Testis (tissue), 3 donors: ENCODE measurements around the gene PTPRD. TPM values are rescaled to one million over a fixed set of nuclear protein-coding genes. Genes with fewer than 3 reads are reported as not detected.

Experiments used
- DNase-seq: peaks from one replicate; pipeline ENCODE4 v3.0.0-alpha.2; 2019
- H3K27ac ChIP-seq, 2 donors: fragments of 200-600 bp; sonication (generic); one replicate each; pipeline ENCODE4 v1.5.1; 2019
- H3K27me3 ChIP-seq: fragments of 200-600 bp; sonication (generic); one replicate; pipeline ENCODE4 v1.5.1; 2019
- H3K36me3 ChIP-seq: fragments of 200-600 bp; sonication (generic); one replicate; pipeline ENCODE4 v1.5.1; 2017; ENCODE audit warnings: low read depth; ENCODE audit errors: missing control alignments
- H3K4me1 ChIP-seq: fragments of 200-600 bp; sonication (generic); one replicate; pipeline ENCODE4 v1.5.1; 2019
- H3K4me3 ChIP-seq, 2 donors: fragments of 200-600 bp; sonication (generic); one replicate each; pipeline ENCODE4 v1.5.1; 2017 to 2019
- H3K9me3 ChIP-seq: fragments of 200-600 bp; sonication (generic); one replicate; pipeline ENCODE4 v1.5.1; 2017
- POLR2A ChIP-seq: fragments of 450-650 bp; IDR thresholded peaks from one replicate; pipeline ENCODE4 v1.6.1; 2017; ENCODE audit warnings: antibody characterized with exemption, mild to moderate bottlenecking, moderate library complexity
- WGBS, 2 donors: methylation state at CpG; one replicate each; pipeline ENCODE4 v1.1.5; 2018; 5-methylcytosine and 5-hydroxymethylcytosine counted together
- intact Hi-C: fragments of 100-400 bp; cut with DNase I; formaldehyde crosslinking; loops from one replicate; pipeline ENCODE4 v1.15.1; 2023; ENCODE audit warnings: low total_unique reads
- polyA plus RNA-seq: library from polyadenylated mRNA; stranded (reverse); fragments of 350-450 nt; fragmentation: Illumina TruSeq; extraction: RNeasy Lipid Tissue Mini Kit (QIAGEN cat#74804); gene quantifications from one replicate; pipeline ENCODE4 v1.2.3, GENCODE V29; 2014; ENCODE audit warnings: low read depth, low replicate concordance; ENCODE audit not compliant: insufficient read depth
- total RNA-seq, 2 donors: library from RNA; depleted of rRNA; stranded (reverse); fragments of >200 nt; gene quantifications; one replicate each; pipeline ENCODE4 v1.2.3, GENCODE V29; 2016
- TF ChIP-seq, protein P1 (sequence below), 3 experiments: fragments of 450-650 bp in 2 of 3; fragments of 200-600 bp in 1 of 3; sonication (generic) in 1 of 3; IDR thresholded peaks; one replicate each; pipeline ENCODE4 v1.5.1; 2016 to 2019; ENCODE audit warnings: antibody characterized with exemption in 3 of 3, mild to moderate bottlenecking in 2 of 3, moderate library complexity in 1 of 3

Gene PTPRD
- total and polyA plus RNA-seq, 3 donors from 2014 or later, result 15.4 to 33.6 (median 32.5) TPM

DNA sequence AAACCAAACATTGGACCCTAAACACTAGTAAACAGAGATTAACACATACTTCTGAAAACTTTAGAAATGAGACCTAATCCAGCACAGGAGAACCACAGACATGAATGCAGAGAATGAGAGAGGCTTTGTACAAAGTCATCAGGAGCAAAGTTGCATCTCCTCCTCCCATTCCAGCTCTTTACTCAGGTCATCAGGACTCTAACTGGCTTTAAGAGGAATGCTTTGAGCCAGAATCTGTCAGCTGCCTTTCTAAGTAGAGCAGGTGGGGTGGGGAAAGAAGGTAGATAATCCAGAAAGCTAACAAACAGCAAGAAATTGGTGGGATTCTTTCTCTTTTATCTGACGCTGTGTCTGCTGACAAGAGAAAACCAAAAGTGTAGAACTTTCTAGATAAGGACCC lies 2230.5 kb downstream of the PTPRD start:
- Histone ChIP-seq H3K9me3 (no peaks in the 10 kb centered on the region), H3K27me3 (no peaks in the 10 kb centered on the region), H3K4me3 (no peak overlapping the region), H3K36me3 (no peaks in the 10 kb centered on the region), H3K4me1 (no peaks in the 10 kb centered on the region), H3K27ac (no peak overlapping the region)
- DNase-seq, result no peak
- WGBS, 2 donors, result 86 to 89% methylated on average over 1 of the region's 1 CpG
- intact Hi-C loops, result no loop called here
- TF ChIP-seq, protein P1, sequence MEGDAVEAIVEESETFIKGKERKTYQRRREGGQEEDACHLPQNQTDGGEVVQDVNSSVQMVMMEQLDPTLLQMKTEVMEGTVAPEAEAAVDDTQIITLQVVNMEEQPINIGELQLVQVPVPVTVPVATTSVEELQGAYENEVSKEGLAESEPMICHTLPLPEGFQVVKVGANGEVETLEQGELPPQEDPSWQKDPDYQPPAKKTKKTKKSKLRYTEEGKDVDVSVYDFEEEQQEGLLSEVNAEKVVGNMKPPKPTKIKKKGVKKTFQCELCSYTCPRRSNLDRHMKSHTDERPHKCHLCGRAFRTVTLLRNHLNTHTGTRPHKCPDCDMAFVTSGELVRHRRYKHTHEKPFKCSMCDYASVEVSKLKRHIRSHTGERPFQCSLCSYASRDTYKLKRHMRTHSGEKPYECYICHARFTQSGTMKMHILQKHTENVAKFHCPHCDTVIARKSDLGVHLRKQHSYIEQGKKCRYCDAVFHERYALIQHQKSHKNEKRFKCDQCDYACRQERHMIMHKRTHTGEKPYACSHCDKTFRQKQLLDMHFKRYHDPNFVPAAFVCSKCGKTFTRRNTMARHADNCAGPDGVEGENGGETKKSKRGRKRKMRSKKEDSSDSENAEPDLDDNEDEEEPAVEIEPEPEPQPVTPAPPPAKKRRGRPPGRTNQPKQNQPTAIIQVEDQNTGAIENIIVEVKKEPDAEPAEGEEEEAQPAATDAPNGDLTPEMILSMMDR (IDR thresholded peaks at IDR 0.05), result no peak
- no peak for TF ChIP-seq POLR2A

DNA sequence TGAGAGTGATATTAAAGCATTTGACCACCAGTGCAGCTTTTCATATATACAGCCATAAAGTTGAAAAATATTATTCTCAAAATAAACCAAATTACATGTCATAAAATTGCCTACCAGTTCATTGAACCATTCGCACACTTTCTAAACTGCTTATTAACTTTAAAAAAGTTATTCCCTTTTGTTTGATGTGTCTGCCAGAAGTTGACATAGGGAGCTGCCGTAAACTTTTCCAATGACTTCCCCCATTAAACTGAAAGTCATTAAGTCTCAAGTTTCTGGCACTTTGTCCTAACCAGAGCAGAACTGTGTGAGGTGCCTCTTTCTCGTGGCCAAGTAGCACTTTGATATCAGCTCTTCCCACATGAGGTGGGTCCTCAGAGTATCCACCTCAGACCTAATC lies 2231.2 kb downstream of the PTPRD start:
- H3K27me3 ChIP-seq, result no peaks in the 10 kb centered on the region
- no peak overlapping the region for H3K4me3 ChIP-seq
- no peak for DNase-seq
- no peaks in the 10 kb centered on the region for H3K36me3 ChIP-seq
- H3K27ac ChIP-seq, result no peak overlapping the region
- intact Hi-C loops, result no loop called here
- TF ChIP-seq, protein P1 (IDR thresholded peaks at IDR 0.05), result no peak
- TF ChIP-seq POLR2A, result no peak
- no peaks in the 10 kb centered on the region for H3K9me3 ChIP-seq
- WGBS, 2 donors, result 87 to 90% methylated on average over 3 of the region's 3 CpGs
- H3K4me1 ChIP-seq, result no peaks in the 10 kb centered on the region

DNA sequence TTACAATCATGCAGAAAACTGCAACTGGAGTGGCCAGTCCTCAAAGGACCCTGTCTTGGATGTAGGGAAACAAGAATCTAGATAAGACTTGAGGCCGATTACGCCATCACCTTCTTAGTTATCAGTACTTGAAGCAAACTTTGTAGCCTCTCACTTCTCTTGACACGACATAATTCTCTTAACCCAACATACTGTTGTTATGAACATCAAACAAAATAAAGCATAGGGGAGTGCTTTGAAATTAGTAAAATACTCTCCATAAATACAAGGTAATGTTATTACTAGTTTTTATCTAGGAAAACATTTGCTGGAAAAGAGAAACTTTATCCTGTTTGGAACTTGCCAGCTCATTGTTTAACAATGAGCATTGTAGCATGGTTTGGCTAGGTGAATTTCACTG lies 2238.3 kb downstream of the PTPRD start:
- no peak overlapping the region for H3K4me3 ChIP-seq
- no peak for DNase-seq
- intact Hi-C loops, result no loop called here
- no peaks in the 10 kb centered on the region for H3K4me1 ChIP-seq
- H3K27me3 ChIP-seq, result no peaks in the 10 kb centered on the region
- H3K36me3 ChIP-seq, result no peaks in the 10 kb centered on the region
- 69 to 82% methylated on average over 3 of the region's 3 CpGs for WGBS, 2 donors
- TF ChIP-seq, protein P1 (IDR thresholded peaks at IDR 0.05), result no peak
- no peak for TF ChIP-seq POLR2A
- no peak overlapping the region for H3K27ac ChIP-seq
- H3K9me3 ChIP-seq, result no peaks in the 10 kb centered on the region

DNA sequence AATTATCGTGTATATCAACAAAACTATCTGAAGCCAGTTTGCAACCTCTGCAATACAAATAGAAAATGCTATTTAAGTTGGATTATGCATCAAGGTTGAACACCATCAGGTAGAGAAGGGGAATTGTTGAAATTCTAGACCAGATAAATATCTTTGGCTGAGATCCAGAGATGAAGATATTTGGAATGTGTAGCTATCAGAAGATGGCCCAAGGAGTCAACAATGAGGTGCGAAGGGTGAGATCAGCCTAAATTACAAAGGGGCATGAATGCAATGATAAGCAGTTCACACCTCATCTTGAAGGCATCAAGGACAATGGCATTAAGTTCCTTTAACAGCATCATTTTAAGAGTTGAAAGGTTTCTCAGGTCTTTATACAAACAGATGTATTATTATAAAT lies 2241.1 kb downstream of the PTPRD start:
- intact Hi-C loops, result no loop called here
- H3K36me3 ChIP-seq, result no peaks in the 10 kb centered on the region
- TF ChIP-seq, protein P1 (IDR thresholded peaks at IDR 0.05), result no peak
- TF ChIP-seq POLR2A, result no peak
- 95 to 96% methylated on average over 2 of the region's 2 CpGs for WGBS, 2 donors
- no peak for DNase-seq
- no peak overlapping the region for H3K4me3 ChIP-seq
- no peak overlapping the region for H3K27ac ChIP-seq
- no peaks in the 10 kb centered on the region for H3K27me3 ChIP-seq
- H3K4me1 ChIP-seq, result no peaks in the 10 kb centered on the region
- H3K9me3 ChIP-seq, result no peaks in the 10 kb centered on the region

DNA sequence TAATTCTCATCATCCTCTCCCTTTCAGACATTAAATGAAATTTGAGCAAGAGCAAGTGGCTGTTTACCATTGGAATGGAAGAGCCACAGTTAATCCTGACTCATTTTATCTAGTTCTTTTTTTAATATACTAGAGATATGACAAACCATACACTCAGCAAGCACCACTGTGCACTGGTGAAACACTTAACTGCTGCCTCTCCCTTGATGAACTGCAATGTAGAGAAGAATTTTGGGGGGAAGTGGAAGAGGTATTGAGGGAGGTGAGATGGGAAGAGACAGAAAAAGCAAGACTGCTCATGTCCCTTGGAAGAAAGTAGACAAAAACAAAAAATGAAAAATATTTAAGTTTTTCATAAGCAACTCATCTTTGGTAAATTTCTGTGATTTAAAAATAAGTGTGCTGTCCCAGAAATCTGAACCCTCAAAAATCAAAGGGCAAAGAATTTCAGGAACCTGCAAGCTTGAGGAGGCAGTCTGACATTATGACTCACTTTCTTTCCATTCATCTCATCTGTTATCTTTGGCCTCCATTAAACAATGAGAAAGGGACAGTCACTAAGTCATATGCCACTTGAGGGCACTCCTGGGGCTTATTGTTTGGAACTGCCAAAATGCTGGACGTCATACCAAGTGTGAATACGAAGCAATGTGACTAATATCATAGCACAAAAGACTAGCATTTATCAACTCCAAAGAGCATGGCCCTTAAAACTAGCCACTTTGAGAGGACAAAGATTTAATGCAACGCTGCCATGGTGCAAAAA lies 2246.5 kb downstream of the PTPRD start:
- no peak overlapping the region for H3K4me3 ChIP-seq
- intact Hi-C loops, result no loop called here
- no peak overlapping the region for H3K27ac ChIP-seq
- H3K36me3 ChIP-seq, result no peaks in the 10 kb centered on the region
- DNase-seq, result no peak
- TF ChIP-seq, protein P1 (IDR thresholded peaks at IDR 0.05), result no peak
- WGBS, 2 donors, result 75 to 93% methylated on average over 3 of the region's 3 CpGs
- no peaks in the 10 kb centered on the region for H3K9me3 ChIP-seq
- H3K4me1 ChIP-seq, result no peaks in the 10 kb centered on the region
- H3K27me3 ChIP-seq, result no peaks in the 10 kb centered on the region
